ENCODE measurements around the gene DDR2.
"Not testable (repeated sequence)": the region's sequence is repeated elsewhere in the genome, so short reads cannot be mapped to it uniquely, and the experiment has no call there.

DNA sequence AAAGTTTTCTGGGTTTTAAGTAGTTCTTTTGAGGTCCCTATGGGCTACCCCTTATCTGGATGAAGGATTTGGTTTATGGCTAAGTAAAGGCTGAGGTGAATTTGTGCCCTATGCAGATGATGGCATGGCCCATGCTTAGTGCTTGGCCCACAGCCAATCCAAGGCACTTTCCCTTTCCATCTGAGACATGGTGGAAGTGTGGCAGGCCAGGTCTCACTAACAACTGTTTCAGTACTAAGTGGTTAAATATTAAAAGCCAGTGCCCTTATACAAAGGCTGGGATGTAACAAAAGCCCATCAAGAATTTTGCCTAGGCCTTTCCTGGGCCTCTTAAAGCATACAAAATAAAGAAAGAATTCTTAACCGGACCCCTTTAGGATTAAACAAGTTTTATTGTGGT is 156.5 kb downstream of the DDR2 start:
- not testable (repeated sequence) for TF ChIP-seq CTCF, POLR2A (IDR thresholded peaks at IDR 0.05)
